Mesendoderm (in vitro differentiated cells): ENCODE measurements around the gene CDC42BPA.

Experiments
- DNase-seq: peaks from one replicate; pipeline ENCODE4 v3.0.0; 2013
- H2AK5ac ChIP-seq: 2 replicates; pipeline ENCODE4 v1.6.1; 2013; ENCODE audit warnings: low read length, inconsistent platforms
- H2BK120ac ChIP-seq: 2 replicates; pipeline ENCODE4 v1.6.1; 2013; ENCODE audit warnings: low read depth, mild to moderate bottlenecking, low read length, moderate library complexity, mixed read lengths
- H2BK15ac ChIP-seq: replicated peaks from 2 replicates; pipeline ENCODE4 v1.6.1; 2013; ENCODE audit warnings: low read depth, mild to moderate bottlenecking, moderate library complexity
- H2BK5ac ChIP-seq: 2 replicates; pipeline ENCODE4 v1.6.1; 2013; ENCODE audit warnings: low read length, inconsistent platforms
- H3K18ac ChIP-seq: 2 replicates; pipeline ENCODE4 v1.6.1; 2013; ENCODE audit warnings: mild to moderate bottlenecking, low read length, mixed read lengths
- H3K23ac ChIP-seq: one replicate; pipeline ENCODE4 v1.6.1; 2013; ENCODE audit warnings: low read length
- H3K27ac ChIP-seq: 2 replicates; pipeline ENCODE4 v1.5.1; 2013; ENCODE audit warnings: low read depth, mild to moderate bottlenecking, inconsistent platforms, low read length, moderate library complexity
- H3K27me3 ChIP-seq: 2 replicates; pipeline ENCODE4 v1.6.1; 2013; ENCODE audit warnings: low read length, control low read depth, mild to moderate bottlenecking, inconsistent platforms; ENCODE audit not compliant: insufficient read depth, poor library complexity
- H3K36me3 ChIP-seq: 2 replicates; pipeline ENCODE4 v1.6.1; 2013; ENCODE audit warnings: low read length, inconsistent platforms; ENCODE audit not compliant: control insufficient read depth, insufficient read depth
- H3K4ac ChIP-seq: one replicate; pipeline ENCODE4 v1.6.1; 2013; ENCODE audit warnings: low read depth, mild to moderate bottlenecking, low read length, moderate library complexity
- H3K4me1 ChIP-seq: 2 replicates; pipeline ENCODE4 v1.6.1; 2013; ENCODE audit warnings: low read depth, low read length, inconsistent platforms; ENCODE audit not compliant: control insufficient read depth
- H3K4me2 ChIP-seq: 2 replicates; pipeline ENCODE4 v1.6.1; 2013; ENCODE audit warnings: low read length
- H3K4me3 ChIP-seq: 2 replicates; pipeline ENCODE4 v1.5.1; 2013; ENCODE audit warnings: mild to moderate bottlenecking, low read length
- H3K56ac ChIP-seq: one replicate; pipeline ENCODE4 v1.6.1; 2013; ENCODE audit warnings: low read length
- H3K79me1 ChIP-seq: 2 replicates; pipeline ENCODE4 v1.6.1; 2013; ENCODE audit warnings: low read length, inconsistent platforms
- H3K79me2 ChIP-seq: 2 replicates; pipeline ENCODE4 v1.6.1; 2013; ENCODE audit warnings: mild to moderate bottlenecking, low read length; ENCODE audit not compliant: control insufficient read depth, insufficient read depth
- H3K9ac ChIP-seq: 2 replicates; pipeline ENCODE4 v1.6.1; 2013; ENCODE audit warnings: low read length, inconsistent platforms
- H4K5ac ChIP-seq: one replicate; pipeline ENCODE4 v1.6.1; 2013; ENCODE audit warnings: low read length
- H4K8ac ChIP-seq: one replicate; pipeline ENCODE4 v1.6.1; 2013; ENCODE audit warnings: low read depth, mild to moderate bottlenecking, control low read depth, low read length, moderate library complexity
- WGBS: extraction: QIAGEN DNeasy Blood & Tissue Kit; methylation state at CpG from one replicate; pipeline ENCODE4 v1.1.7; 2013; ENCODE audit warnings: low lambda C conversion rate, missing lambda C conversion rate; ENCODE audit not compliant: insufficient coverage; ENCODE audit errors: extremely low coverage; 5-methylcytosine and 5-hydroxymethylcytosine counted together

Gene CDC42BPA

DNA sequence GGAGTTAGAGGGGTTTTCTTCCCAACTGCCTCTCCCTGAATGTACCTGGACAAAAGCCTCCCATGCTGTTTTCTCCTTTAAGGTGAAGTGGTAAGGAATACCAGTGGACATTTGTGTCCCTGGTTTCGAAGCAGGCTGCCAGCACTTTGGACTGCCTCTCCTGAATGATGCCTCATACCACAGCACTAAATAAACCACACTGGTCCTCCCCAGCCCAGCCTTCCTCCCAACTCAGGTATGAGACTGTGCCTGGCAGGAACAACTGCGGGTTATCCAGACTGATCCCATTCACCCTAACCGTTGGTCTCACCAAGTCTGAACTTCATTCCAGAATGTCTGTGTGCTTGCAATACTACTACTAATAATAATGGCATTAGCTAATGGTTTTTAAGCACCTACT, 368.9 kb downstream of the CDC42BPA start:
- Histone ChIP-seq H4K5ac (no peak overlapping the region), H3K4ac (no peak overlapping the region), H3K9ac (no peak overlapping the region), H3K23ac (no peak overlapping the region), H3K18ac (no peak overlapping the region), H2BK120ac (no peak overlapping the region), H3K27ac (no peak overlapping the region), H3K56ac (no peak overlapping the region), H3K27me3 (no peaks in the 10 kb centered on the region), H2BK15ac (no peak overlapping the region), H3K79me2 (peaks cover 2% of the 10 kb centered on the region), H2AK5ac (no peak overlapping the region), H3K4me3 (no peak overlapping the region), H3K79me1 (peaks cover 2% of the 10 kb centered on the region), H3K4me1 (peaks cover 3% of the 10 kb centered on the region), H3K4me2 (no peak overlapping the region), H4K8ac (no peak overlapping the region), H2BK5ac (no peak overlapping the region), H3K36me3 (no peaks in the 10 kb centered on the region)
- WGBS: no CpG with 5 or more reads among the region's 3 CpGs
- no peak for DNase-seq

DNA sequence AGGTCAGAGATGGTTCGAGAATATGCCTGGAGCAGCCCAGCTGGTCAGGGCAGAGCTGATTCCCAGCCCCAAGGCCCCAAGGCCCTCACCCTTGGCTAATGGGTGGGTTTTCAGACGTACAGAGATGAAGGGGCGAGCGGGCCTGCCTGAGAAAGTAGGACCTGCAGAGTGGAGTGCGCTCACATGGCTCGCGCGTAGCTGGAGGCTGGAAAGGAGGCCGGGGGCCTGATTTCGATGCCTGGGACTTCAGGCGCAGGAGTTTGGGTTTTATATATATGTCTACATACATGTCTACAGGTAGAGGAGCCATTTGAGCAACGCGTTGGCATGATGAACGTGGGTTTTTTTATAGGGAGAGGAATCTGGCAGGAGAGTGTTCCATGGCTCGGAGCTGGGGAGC, 369.3 kb downstream of the CDC42BPA start:
- H3K4ac ChIP-seq: no peak overlapping the region

GRCh38 chr1:226948480-226948879, 369.8 kb downstream of the CDC42BPA start:
- Histone ChIP-seq H3K18ac (no peak overlapping the region), H3K4me1 (peaks cover 3% of the 10 kb centered on the region), H3K79me1 (peaks cover 2% of the 10 kb centered on the region), H3K4me2 (no peak overlapping the region), H3K27me3 (no peaks in the 10 kb centered on the region), H2AK5ac (no peak overlapping the region), H3K56ac (no peak overlapping the region), H3K23ac (no peak overlapping the region), H3K36me3 (no peaks in the 10 kb centered on the region), H4K8ac (no peak overlapping the region), H3K79me2 (peaks cover 2% of the 10 kb centered on the region), H2BK5ac (no peak overlapping the region), H2BK15ac (no peak overlapping the region), H3K4ac (no peak overlapping the region), H3K9ac (no peak overlapping the region), H4K5ac (no peak overlapping the region), H2BK120ac (no peak overlapping the region), H3K4me3 (no peak overlapping the region), H3K27ac (no peak overlapping the region)
- WGBS: no CpG with 5 or more reads among the region's 6 CpGs
- DNase-seq: no peak

More for the DNA sequence above, 369.3 kb downstream of the CDC42BPA start:
- Histone ChIP-seq H3K23ac (no peak overlapping the region), H3K36me3 (no peaks in the 10 kb centered on the region), H3K18ac (no peak overlapping the region), H3K4me2 (no peak overlapping the region), H2BK120ac (no peak overlapping the region), H2BK5ac (no peak overlapping the region), H3K4me3 (no peak overlapping the region), H4K8ac (no peak overlapping the region), H3K79me1 (peaks cover 2% of the 10 kb centered on the region), H4K5ac (no peak overlapping the region), H3K27ac (no peak overlapping the region), H3K27me3 (no peaks in the 10 kb centered on the region), H3K79me2 (peaks cover 2% of the 10 kb centered on the region), H3K56ac (no peak overlapping the region), H3K4me1 (peaks cover 3% of the 10 kb centered on the region), H2BK15ac (no peak overlapping the region), H3K9ac (no peak overlapping the region), H2AK5ac (no peak overlapping the region)
- WGBS: no CpG with 5 or more reads among the region's 15 CpGs
- DNase-seq: no peak

- no peak overlapping the region for H2BK5ac ChIP-seq
- no peak overlapping the region for H3K18ac ChIP-seq
- H3K27ac ChIP-seq: no peak overlapping the region
- no peaks in the 10 kb centered on the region for H3K27me3 ChIP-seq
- no peak overlapping the region for H2BK15ac ChIP-seq
- H3K79me1 ChIP-seq: peaks cover 2% of the 10 kb centered on the region
- no peak overlapping the region for H3K56ac ChIP-seq
- no peak overlapping the region for H3K4ac ChIP-seq
- H3K79me2 ChIP-seq: peaks cover 2% of the 10 kb centered on the region
- WGBS: no CpG with 5 or more reads among the region's 2 CpGs
- H3K4me3 ChIP-seq: no peak overlapping the region
- peaks cover 3% of the 10 kb centered on the region for H3K4me1 ChIP-seq
- no peak for DNase-seq
- H2AK5ac ChIP-seq: no peak overlapping the region
- no peaks in the 10 kb centered on the region for H3K36me3 ChIP-seq
- H4K8ac ChIP-seq: no peak overlapping the region
- H4K5ac ChIP-seq: no peak overlapping the region
- no peak overlapping the region for H3K23ac ChIP-seq
- no peak overlapping the region for H2BK120ac ChIP-seq
- H3K4me2 ChIP-seq: no peak overlapping the region
- H3K9ac ChIP-seq: no peak overlapping the region
These were observed 370.2 kb downstream of the CDC42BPA start for GRCh38 chr1:226948051-226948450.

DNA sequence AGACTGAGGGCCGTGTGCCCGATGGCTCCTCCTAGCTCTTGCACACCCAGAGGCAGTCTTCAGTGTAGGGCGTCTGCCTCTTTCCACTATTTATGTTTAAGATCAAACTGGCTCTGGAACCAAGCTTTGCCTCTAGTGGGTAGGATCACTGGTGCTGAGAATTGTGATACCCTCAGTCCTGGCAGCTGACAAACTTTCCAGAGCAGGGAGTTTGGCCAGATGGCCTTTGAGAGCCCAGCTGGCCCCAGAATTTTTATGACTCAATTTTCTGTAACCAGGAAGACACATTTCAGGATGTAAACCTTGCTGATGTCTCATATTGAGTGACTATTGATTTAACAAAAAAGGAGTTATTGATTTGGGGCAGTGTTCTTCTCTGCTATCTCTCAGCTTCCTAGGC, 371.5 kb downstream of the CDC42BPA start:
- H3K27me3 ChIP-seq: no peaks in the 10 kb centered on the region
- peaks cover 3% of the 10 kb centered on the region for H3K4me1 ChIP-seq

GRCh38 chr1:226946285-226946684, 372.0 kb downstream of the CDC42BPA start:
- Histone ChIP-seq H3K36me3 (no peaks in the 10 kb centered on the region), H3K27ac (no peak overlapping the region), H3K9ac (no peak overlapping the region), H2BK120ac (no peak overlapping the region), H2AK5ac (no peak overlapping the region), H2BK15ac (no peak overlapping the region), H3K27me3 (no peaks in the 10 kb centered on the region), H4K5ac (no peak overlapping the region), H4K8ac (no peak overlapping the region), H3K4ac (no peak overlapping the region), H3K4me3 (no peak overlapping the region), H2BK5ac (no peak overlapping the region), H3K18ac (no peak overlapping the region), H3K79me2 (peaks cover 2% of the 10 kb centered on the region), H3K4me2 (no peak overlapping the region), H3K23ac (peak overlapping the region; percentile 50), H3K56ac (no peak overlapping the region), H3K4me1 (peaks cover 3% of the 10 kb centered on the region), H3K79me1 (peaks cover 4% of the 10 kb centered on the region)
- DNase-seq: no peak
- WGBS: no CpG with 5 or more reads among the region's 9 CpGs

More for the DNA sequence above, 371.5 kb downstream of the CDC42BPA start:
- Histone ChIP-seq H4K5ac (no peak overlapping the region), H3K4me2 (no peak overlapping the region), H2BK120ac (no peak overlapping the region), H2BK5ac (no peak overlapping the region), H3K23ac (no peak overlapping the region), H2BK15ac (no peak overlapping the region), H3K4ac (no peak overlapping the region), H2AK5ac (no peak overlapping the region), H3K27ac (no peak overlapping the region), H3K9ac (no peak overlapping the region), H3K79me1 (peaks cover 3% of the 10 kb centered on the region), H3K36me3 (no peaks in the 10 kb centered on the region), H3K4me3 (no peak overlapping the region), H3K18ac (no peak overlapping the region), H3K79me2 (peaks cover 2% of the 10 kb centered on the region), H3K56ac (no peak overlapping the region), H4K8ac (no peak overlapping the region)
- DNase-seq: no peak
- no CpG with 5 or more reads among the region's 3 CpGs for WGBS
